ENCODE results near the gene PPP1R26. TPM values are rescaled to one million over a fixed set of nuclear protein-coding genes. Genes with fewer than 3 reads are reported as not detected.

The PPP1R26 gene
- total and polyA plus RNA-seq, 2 of the 13 experiments (the other 11 are each of a cell fraction or from before 2014, with no cell fraction given): 8.6 to 11.6 TPM

DNA sequence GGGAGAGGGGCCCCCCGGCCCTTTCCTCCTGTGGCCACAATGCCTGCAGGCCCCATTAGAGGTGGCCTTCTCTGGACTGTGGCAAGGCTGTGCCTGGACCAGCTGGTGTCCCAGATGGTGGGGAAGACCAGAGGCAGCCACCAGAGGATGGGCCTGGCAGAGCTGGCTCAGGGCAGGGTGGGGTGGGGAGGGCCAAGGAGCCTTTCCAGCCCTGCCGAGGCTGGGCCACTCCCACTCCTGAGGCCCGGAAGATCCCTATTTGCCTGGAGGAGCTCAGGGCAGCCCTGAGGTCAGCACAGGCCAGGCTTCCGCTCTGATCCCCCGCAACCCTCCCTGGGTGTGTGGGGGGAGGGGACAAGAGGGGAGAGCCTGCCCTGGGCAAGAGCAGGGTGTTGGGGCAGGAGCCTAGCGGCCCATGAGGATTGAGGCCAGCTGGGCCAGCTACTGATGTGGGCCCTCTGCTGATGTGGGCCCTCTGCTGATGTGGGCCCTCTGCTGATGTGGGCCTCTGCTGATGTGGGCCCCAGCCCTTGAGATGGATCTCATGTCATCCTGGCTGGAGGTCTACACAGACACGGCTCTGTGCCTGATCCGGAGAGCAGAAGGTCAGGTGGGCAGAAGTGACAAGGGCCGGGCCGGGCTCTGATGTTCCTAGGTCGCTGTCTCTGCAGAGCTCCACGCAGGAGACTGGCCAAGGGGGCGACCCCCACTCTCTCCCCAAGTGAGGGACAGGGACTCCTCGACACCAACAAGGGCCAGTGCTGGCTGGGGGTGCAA, 26.9 kb downstream of the PPP1R26 start (continued):
- TF ChIP-seq, protein P1, sequence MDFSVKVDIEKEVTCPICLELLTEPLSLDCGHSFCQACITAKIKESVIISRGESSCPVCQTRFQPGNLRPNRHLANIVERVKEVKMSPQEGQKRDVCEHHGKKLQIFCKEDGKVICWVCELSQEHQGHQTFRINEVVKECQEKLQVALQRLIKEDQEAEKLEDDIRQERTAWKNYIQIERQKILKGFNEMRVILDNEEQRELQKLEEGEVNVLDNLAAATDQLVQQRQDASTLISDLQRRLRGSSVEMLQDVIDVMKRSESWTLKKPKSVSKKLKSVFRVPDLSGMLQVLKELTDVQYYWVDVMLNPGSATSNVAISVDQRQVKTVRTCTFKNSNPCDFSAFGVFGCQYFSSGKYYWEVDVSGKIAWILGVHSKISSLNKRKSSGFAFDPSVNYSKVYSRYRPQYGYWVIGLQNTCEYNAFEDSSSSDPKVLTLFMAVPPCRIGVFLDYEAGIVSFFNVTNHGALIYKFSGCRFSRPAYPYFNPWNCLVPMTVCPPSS (IDR thresholded peaks at IDR 0.05): no peak
- TF ChIP-seq ELF1 (CRISPR knock-in tag; IDR thresholded peaks at IDR 0.05) (no peak), ZMYM3 (CRISPR knock-in tag; IDR thresholded peaks at IDR 0.05) (no peak), FOXK1 (CRISPR knock-in tag; IDR thresholded peaks at IDR 0.05; ENCODE audit: borderline replicate concordance, low read depth) (no peak)

DNA sequence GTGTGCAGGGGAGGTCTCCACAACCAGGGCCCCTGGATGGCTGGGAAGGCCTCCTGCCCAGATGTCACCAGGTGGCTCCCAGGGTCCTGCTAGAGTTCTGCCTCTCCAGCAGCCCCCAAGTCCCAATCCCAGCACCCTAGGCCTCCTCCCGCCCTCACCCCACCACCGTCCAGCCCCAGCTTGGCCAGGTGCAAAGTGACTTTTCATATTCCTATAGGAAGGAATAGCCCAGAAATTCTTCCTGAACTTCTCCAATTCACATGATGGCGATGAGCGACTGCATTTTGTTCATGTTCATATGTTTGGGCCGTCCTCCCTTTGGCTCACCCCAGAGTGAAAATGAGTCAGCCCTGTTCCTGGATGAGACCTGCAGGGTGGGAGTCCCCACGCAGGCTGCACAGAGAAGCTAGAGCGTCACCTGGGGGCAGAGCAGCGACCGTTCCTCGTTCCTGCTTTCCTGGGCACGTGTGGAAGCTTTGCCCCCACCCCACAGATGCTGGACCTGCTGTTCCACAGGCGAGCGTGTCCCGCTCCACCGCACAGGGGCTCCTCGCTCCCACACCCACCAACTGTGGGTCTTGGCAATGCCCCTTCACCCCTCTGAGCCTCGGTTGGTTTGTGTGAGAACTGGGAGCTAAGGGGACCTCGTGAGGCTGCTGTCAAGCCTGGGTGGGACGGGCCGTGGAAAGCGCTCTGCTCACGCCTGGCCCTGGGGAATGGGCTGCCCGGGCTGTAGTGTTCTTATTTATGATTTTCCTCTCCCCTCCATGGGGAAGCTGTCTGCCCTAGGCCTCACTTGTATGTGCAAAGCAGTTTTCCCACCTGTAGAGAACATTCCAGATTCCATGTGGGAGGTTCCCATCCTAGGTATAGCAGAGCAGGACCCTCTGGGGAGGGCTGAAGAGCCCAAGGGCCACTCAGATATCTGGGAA, 27.8 kb downstream of the PPP1R26 start:
- peaks cover 11 to 26% of the 10 kb centered on the region in 2 experiments for H3K36me3 ChIP-seq (replicated peaks in 1 of 2; ENCODE audit: control insufficient read depth in 1 of 2, insufficient read depth in 2 of 2, low read length in 2 of 2)
- ATAC-seq: no peak; the same call in 2 of the 3 replicates
- H3K4me1 ChIP-seq (ENCODE audit: insufficient read depth, low read length): peaks cover 21% of the 10 kb centered on the region
- no peak for DNase-seq (ENCODE audit: low spot score)
- CTCF ChIA-PET (ENCODE audit: low intra/inter-chr PET ratio, low total read pairs): no interaction called here
- BruUV-seq (replicated peaks): no TSS peak
- no peak for FAIRE-seq
- H4K20me1 ChIP-seq (ENCODE audit: insufficient read depth, low read length): peaks cover 12% of the 10 kb centered on the region
- H3K27me3 ChIP-seq (ENCODE audit: control insufficient read depth in 1 of 2, insufficient read depth in 2 of 2, low read length in 2 of 2): peaks cover 3 to 13% of the 10 kb centered on the region in 2 experiments; a peak in 3 of 5 replicates
- peak overlapping the region in 1 of 3 experiments; percentile 43; a peak in 1 of 6 replicates for H3K4me3 ChIP-seq (replicated peaks in 1 of 3; ENCODE audit: insufficient read depth in 1 of 3, low read depth in 2 of 3, low read length in 3 of 3)
- H3K9me3 ChIP-seq (ENCODE audit: low read length): no peaks in the 10 kb centered on the region
- no peak overlapping the region for H2AFZ ChIP-seq (ENCODE audit: low read length)
- no peaks in the 10 kb centered on the region for H3K79me2 ChIP-seq (ENCODE audit: insufficient read depth, low read length)
- no peak overlapping the region for H3K4me2 ChIP-seq (ENCODE audit: low read depth, low read length)
- intact Hi-C loops (cut with micrococcal nuclease; ENCODE audit: unreplicated experiment): no loop called here
- no peak overlapping the region for H3K27ac ChIP-seq (ENCODE audit: extremely low read length, insufficient read depth, low read length)
- POLR2A ChIA-PET: no interaction called here
- WGBS (ENCODE audit: low lambda C conversion rate): 64% methylated on average over 18 of the region's 23 CpGs
- H3K9ac ChIP-seq (ENCODE audit: insufficient read depth, low read depth, low read length): no peak overlapping the region
- in situ Hi-C loops (cut with HindIII; ENCODE audit: extremely low pct_ligation_motif_present, low pct_unique_long_range_greater_than_20kb): no loop called here
- TF ChIP-seq NFIC (IDR thresholded peaks at IDR 0.05; ENCODE audit: low read length): no peak
- no peak for TF ChIP-seq GTF3A (CRISPR knock-in tag; conservative IDR thresholded peaks at IDR 0.05)
- TF ChIP-seq, protein P2, sequence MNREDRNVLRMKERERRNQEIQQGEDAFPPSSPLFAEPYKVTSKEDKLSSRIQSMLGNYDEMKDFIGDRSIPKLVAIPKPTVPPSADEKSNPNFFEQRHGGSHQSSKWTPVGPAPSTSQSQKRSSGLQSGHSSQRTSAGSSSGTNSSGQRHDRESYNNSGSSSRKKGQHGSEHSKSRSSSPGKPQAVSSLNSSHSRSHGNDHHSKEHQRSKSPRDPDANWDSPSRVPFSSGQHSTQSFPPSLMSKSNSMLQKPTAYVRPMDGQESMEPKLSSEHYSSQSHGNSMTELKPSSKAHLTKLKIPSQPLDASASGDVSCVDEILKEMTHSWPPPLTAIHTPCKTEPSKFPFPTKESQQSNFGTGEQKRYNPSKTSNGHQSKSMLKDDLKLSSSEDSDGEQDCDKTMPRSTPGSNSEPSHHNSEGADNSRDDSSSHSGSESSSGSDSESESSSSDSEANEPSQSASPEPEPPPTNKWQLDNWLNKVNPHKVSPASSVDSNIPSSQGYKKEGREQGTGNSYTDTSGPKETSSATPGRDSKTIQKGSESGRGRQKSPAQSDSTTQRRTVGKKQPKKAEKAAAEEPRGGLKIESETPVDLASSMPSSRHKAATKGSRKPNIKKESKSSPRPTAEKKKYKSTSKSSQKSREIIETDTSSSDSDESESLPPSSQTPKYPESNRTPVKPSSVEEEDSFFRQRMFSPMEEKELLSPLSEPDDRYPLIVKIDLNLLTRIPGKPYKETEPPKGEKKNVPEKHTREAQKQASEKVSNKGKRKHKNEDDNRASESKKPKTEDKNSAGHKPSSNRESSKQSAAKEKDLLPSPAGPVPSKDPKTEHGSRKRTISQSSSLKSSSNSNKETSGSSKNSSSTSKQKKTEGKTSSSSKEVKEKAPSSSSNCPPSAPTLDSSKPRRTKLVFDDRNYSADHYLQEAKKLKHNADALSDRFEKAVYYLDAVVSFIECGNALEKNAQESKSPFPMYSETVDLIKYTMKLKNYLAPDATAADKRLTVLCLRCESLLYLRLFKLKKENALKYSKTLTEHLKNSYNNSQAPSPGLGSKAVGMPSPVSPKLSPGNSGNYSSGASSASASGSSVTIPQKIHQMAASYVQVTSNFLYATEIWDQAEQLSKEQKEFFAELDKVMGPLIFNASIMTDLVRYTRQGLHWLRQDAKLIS (CRISPR knock-in tag; IDR thresholded peaks at IDR 0.05): no peak
- TF ChIP-seq ZNF878 (CRISPR knock-in tag; IDR thresholded peaks at IDR 0.05): no peak
- TF ChIP-seq, protein P3, sequence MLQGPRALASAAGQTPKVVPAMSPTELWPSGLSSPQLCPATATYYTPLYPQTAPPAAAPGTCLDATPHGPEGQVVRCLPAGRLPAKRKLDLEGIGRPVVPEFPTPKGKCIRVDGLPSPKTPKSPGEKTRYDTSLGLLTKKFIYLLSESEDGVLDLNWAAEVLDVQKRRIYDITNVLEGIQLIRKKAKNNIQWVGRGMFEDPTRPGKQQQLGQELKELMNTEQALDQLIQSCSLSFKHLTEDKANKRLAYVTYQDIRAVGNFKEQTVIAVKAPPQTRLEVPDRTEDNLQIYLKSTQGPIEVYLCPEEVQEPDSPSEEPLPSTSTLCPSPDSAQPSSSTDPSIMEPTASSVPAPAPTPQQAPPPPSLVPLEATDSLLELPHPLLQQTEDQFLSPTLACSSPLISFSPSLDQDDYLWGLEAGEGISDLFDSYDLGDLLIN (CRISPR knock-in tag; IDR thresholded peaks at IDR 0.05; ENCODE audit: borderline replicate concordance): no peak
- no peak for TF ChIP-seq CHD4 (IDR thresholded peaks at IDR 0.05; ENCODE audit: borderline replicate concordance, low read length)
- no peak for TF ChIP-seq ZFY (CRISPR knock-in tag; IDR thresholded peaks at IDR 0.05)
- TF ChIP-seq NONO (IDR thresholded peaks at IDR 0.05): no peak
- no peak for TF ChIP-seq NONO (CRISPR knock-in tag; conservative IDR thresholded peaks at IDR 0.05)

Measured in HepG2 (cell line).